Astrocyte (in vitro differentiated cells and primary cell): ENCODE data around the gene ITGA2. TPM values are rescaled to one million over a fixed set of nuclear protein-coding genes. Genes with fewer than 3 reads are reported as not detected.

ENCODE experiments used
- DNase-seq: peaks from one replicate; pipeline ENCODE4 v3.0.0-alpha.2; 2010; ENCODE audit warnings: low read depth
- FAIRE-seq: peaks from 2 replicates; lab custom pipeline; 2011; peaks lifted over from hg19 to GRCh38; lab: Jason Lieb, UNC
- H2AFZ ChIP-seq: 2 replicates; pipeline ENCODE4 v1.6.0; 2012; ENCODE audit warnings: low read depth, low read length, inconsistent platforms
- H3K27ac ChIP-seq: 2 replicates; pipeline ENCODE4 v1.5.1; 2011; ENCODE audit warnings: low read depth, low read length, inconsistent platforms
- H3K27me3 ChIP-seq: 2 replicates; pipeline ENCODE4 v1.6.0; 2011; ENCODE audit warnings: low read length, inconsistent platforms; ENCODE audit not compliant: insufficient read depth
- H3K36me3 ChIP-seq: 2 replicates; pipeline ENCODE4 v1.5.1; 2011; ENCODE audit warnings: low read length, inconsistent platforms; ENCODE audit not compliant: insufficient read depth
- H3K4me1 ChIP-seq: 2 replicates; pipeline ENCODE4 v1.5.1; 2011; ENCODE audit warnings: low read length, inconsistent platforms; ENCODE audit not compliant: insufficient read depth
- H3K4me2 ChIP-seq: 2 replicates; pipeline ENCODE4 v1.6.0; 2012; ENCODE audit warnings: low read length, inconsistent platforms
- H3K4me3 ChIP-seq: 2 replicates; pipeline ENCODE4 v1.5.1; 2011; ENCODE audit warnings: low read depth, mild to moderate bottlenecking, low read length, inconsistent platforms; ENCODE audit not compliant: insufficient read depth
- H3K79me2 ChIP-seq: 2 replicates; pipeline ENCODE4 v1.6.0; 2012; ENCODE audit warnings: mild to moderate bottlenecking, low read length, inconsistent platforms; ENCODE audit not compliant: insufficient read depth
- H3K9ac ChIP-seq: 2 replicates; pipeline ENCODE4 v1.6.0; 2012; ENCODE audit warnings: mild to moderate bottlenecking, low read length, inconsistent platforms
- H3K9me3 ChIP-seq: 2 replicates; pipeline ENCODE4 v1.5.1; 2012; ENCODE audit warnings: low read depth, mild to moderate bottlenecking, low read length, inconsistent platforms; ENCODE audit not compliant: insufficient read depth
- H4K20me1 ChIP-seq: 2 replicates; pipeline ENCODE4 v1.6.0; 2012; ENCODE audit warnings: low read length, inconsistent platforms; ENCODE audit not compliant: insufficient read depth
- H3K27ac Mint-ChIP-seq: one replicate; pipeline ENCODE4 v1.8.0; 2021; ENCODE audit warnings: mild to moderate bottlenecking, mixed read lengths; ENCODE audit not compliant: unreplicated experiment
- H3K27me3 Mint-ChIP-seq: one replicate; pipeline ENCODE4 v1.8.0; 2021; ENCODE audit warnings: low read depth, mixed read lengths; ENCODE audit not compliant: unreplicated experiment
- H3K36me3 Mint-ChIP-seq: one replicate; pipeline ENCODE4 v1.8.0; 2021; ENCODE audit warnings: low read depth, mixed read lengths; ENCODE audit not compliant: unreplicated experiment
- H3K4me1 Mint-ChIP-seq: one replicate; pipeline ENCODE4 v1.8.0; 2021; ENCODE audit warnings: low read depth, mixed read lengths; ENCODE audit not compliant: unreplicated experiment
- H3K4me3 Mint-ChIP-seq: one replicate; pipeline ENCODE4 v1.8.0; 2021; ENCODE audit warnings: mild to moderate bottlenecking, moderate library complexity, mixed read lengths; ENCODE audit not compliant: unreplicated experiment
- H3K9me3 Mint-ChIP-seq: one replicate; pipeline ENCODE4 v1.8.0; 2021; ENCODE audit warnings: mild to moderate bottlenecking, mixed read lengths; ENCODE audit not compliant: unreplicated experiment
- EZH2 ChIP-seq: IDR thresholded peaks from 2 replicates; pipeline ENCODE4 v1.6.1; 2012; ENCODE audit warnings: mild to moderate bottlenecking, low read length, inconsistent platforms; ENCODE audit not compliant: insufficient read depth
- total RNA-seq: library from RNA; stranded (reverse); gene quantifications from 2 replicates; pipeline ENCODE4 v1.2.1, GENCODE V29; 2021
- TF ChIP-seq, protein P1 (sequence below): IDR thresholded peaks from 2 replicates; pipeline ENCODE4 v1.5.1; 2011; ENCODE audit warnings: low read depth, mild to moderate bottlenecking, inconsistent platforms, low read length, moderate library complexity; ENCODE audit not compliant: insufficient read depth

The ITGA2 gene
- total RNA-seq, 1 donor from 2014 or later: 35.9 TPM

- no peaks in the 10 kb centered on the region for H3K27me3 Mint-ChIP-seq
These were observed 80.5 kb downstream of the ITGA2 start for GRCh38 chr5:53069626-53070025.

GRCh38 chr5:53071298-53071697 is 82.1 kb downstream of the ITGA2 start:
- no peak overlapping the region for H2AFZ ChIP-seq
- DNase-seq (no peak), FAIRE-seq (no peak)
- H3K4me3 ChIP-seq: no peak overlapping the region
- no peaks in the 10 kb centered on the region for H3K27me3 ChIP-seq
- Mint-ChIP-seq H3K27me3 (no peaks in the 10 kb centered on the region), H3K9me3 (no peaks in the 10 kb centered on the region), H3K36me3 (peaks cover 2% of the 10 kb centered on the region), H3K27ac (peak overlapping the region; percentile 36), H3K4me1 (peaks cover 3% of the 10 kb centered on the region), H3K4me3 (no peak overlapping the region)
- peaks cover 11% of the 10 kb centered on the region for H3K4me1 ChIP-seq
- peaks cover 41% of the 10 kb centered on the region for H3K36me3 ChIP-seq
- no peaks in the 10 kb centered on the region for H4K20me1 ChIP-seq
- H3K79me2 ChIP-seq: no peaks in the 10 kb centered on the region
- no peaks in the 10 kb centered on the region for H3K9me3 ChIP-seq
- no peak overlapping the region for H3K9ac ChIP-seq
- H3K4me2 ChIP-seq: no peak overlapping the region
- peak overlapping the region; percentile 22 for H3K27ac ChIP-seq
- no peak for TF ChIP-seq EZH2
- TF ChIP-seq, protein P1, sequence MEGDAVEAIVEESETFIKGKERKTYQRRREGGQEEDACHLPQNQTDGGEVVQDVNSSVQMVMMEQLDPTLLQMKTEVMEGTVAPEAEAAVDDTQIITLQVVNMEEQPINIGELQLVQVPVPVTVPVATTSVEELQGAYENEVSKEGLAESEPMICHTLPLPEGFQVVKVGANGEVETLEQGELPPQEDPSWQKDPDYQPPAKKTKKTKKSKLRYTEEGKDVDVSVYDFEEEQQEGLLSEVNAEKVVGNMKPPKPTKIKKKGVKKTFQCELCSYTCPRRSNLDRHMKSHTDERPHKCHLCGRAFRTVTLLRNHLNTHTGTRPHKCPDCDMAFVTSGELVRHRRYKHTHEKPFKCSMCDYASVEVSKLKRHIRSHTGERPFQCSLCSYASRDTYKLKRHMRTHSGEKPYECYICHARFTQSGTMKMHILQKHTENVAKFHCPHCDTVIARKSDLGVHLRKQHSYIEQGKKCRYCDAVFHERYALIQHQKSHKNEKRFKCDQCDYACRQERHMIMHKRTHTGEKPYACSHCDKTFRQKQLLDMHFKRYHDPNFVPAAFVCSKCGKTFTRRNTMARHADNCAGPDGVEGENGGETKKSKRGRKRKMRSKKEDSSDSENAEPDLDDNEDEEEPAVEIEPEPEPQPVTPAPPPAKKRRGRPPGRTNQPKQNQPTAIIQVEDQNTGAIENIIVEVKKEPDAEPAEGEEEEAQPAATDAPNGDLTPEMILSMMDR: no peak

More at GRCh38 chr5:53069626-53070025, 80.5 kb downstream of the ITGA2 start:
- Mint-ChIP-seq H3K27ac (no peak overlapping the region), H3K9me3 (no peaks in the 10 kb centered on the region), H3K4me3 (no peak overlapping the region), H3K36me3 (no peaks in the 10 kb centered on the region), H3K4me1 (peaks cover 3% of the 10 kb centered on the region)
- no peak for TF ChIP-seq EZH2
- TF ChIP-seq, protein P1: no peak
- no peak overlapping the region for H2AFZ ChIP-seq
- peak; percentile 94 for FAIRE-seq
- H3K79me2 ChIP-seq: no peaks in the 10 kb centered on the region
- DNase-seq: peak; percentile 93
- H3K4me2 ChIP-seq: no peak overlapping the region
- peak overlapping the region; percentile 68 for H3K27ac ChIP-seq
- H3K9ac ChIP-seq: peak overlapping the region; percentile 24
- H3K4me3 ChIP-seq: no peak overlapping the region
- H3K27me3 ChIP-seq: no peaks in the 10 kb centered on the region
- H3K4me1 ChIP-seq: peaks cover 11% of the 10 kb centered on the region
- H3K36me3 ChIP-seq: peaks cover 34% of the 10 kb centered on the region
- no peaks in the 10 kb centered on the region for H4K20me1 ChIP-seq
- no peaks in the 10 kb centered on the region for H3K9me3 ChIP-seq

- H4K20me1 ChIP-seq: no peaks in the 10 kb centered on the region
- no peaks in the 10 kb centered on the region for H3K9me3 Mint-ChIP-seq
- no peak overlapping the region for H3K4me3 ChIP-seq
- H3K36me3 ChIP-seq: peaks cover 43% of the 10 kb centered on the region
- H3K9ac ChIP-seq: no peak overlapping the region
- H3K27me3 Mint-ChIP-seq: no peaks in the 10 kb centered on the region
- DNase-seq: peak; percentile 5
- no peak overlapping the region for H2AFZ ChIP-seq
- no peaks in the 10 kb centered on the region for H3K79me2 ChIP-seq
- no peak overlapping the region for H3K4me3 Mint-ChIP-seq
- TF ChIP-seq EZH2: no peak
- TF ChIP-seq, protein P1: no peak
- no peak overlapping the region for H3K4me2 ChIP-seq
- H3K27ac Mint-ChIP-seq: no peak overlapping the region
- H3K9me3 ChIP-seq: no peaks in the 10 kb centered on the region
- H3K4me1 ChIP-seq: peaks cover 11% of the 10 kb centered on the region
- peaks cover 2% of the 10 kb centered on the region for H3K36me3 Mint-ChIP-seq
- FAIRE-seq: no peak
- no peak overlapping the region for H3K27ac ChIP-seq
- no peaks in the 10 kb centered on the region for H3K27me3 ChIP-seq
- peaks cover 3% of the 10 kb centered on the region for H3K4me1 Mint-ChIP-seq
These were observed 82.6 kb downstream of the ITGA2 start for GRCh38 chr5:53071738-53072137.
